NCI-H1417 (cell line): ENCODE results near the gene NADSYN1.

Experiments used
- DNase-seq, 3 experiments: peaks; one replicate each; lab custom pipeline; 2025; lab: John Stamatoyannopoulos, UW

The NADSYN1 gene

GRCh38 chr11:71474141-71474770 lies 21.3 kb downstream of the NADSYN1 start:
- DNase-seq: no peak

GRCh38 chr11:71474771-71475483 lies 21.9 kb downstream of the NADSYN1 start:
- no peak for DNase-seq

GRCh38 chr11:71476031-71476430 lies 23.0 kb downstream of the NADSYN1 start:
- DNase-seq: no peak

- DNase-seq: no peak
Measured at GRCh38 chr11:71476926-71477640, 24.1 kb downstream of the NADSYN1 start.

- no peak for DNase-seq
Measured at GRCh38 chr11:71477641-71478527, 24.9 kb downstream of the NADSYN1 start.

GRCh38 chr11:71478528-71478840 lies 25.5 kb downstream of the NADSYN1 start:
- DNase-seq: no peak

- DNase-seq: no peak
Measured at GRCh38 chr11:71481101-71481960, 28.3 kb downstream of the NADSYN1 start.

GRCh38 chr11:71482216-71482615 lies 29.2 kb downstream of the NADSYN1 start:
- no peak for DNase-seq

GRCh38 chr11:71482746-71483364 lies 29.9 kb downstream of the NADSYN1 start:
- DNase-seq: no peak

GRCh38 chr11:71483692-71484091 lies 30.7 kb downstream of the NADSYN1 start:
- no peak for DNase-seq

- no peak for DNase-seq
Measured at GRCh38 chr11:71484248-71485062, 31.5 kb downstream of the NADSYN1 start.

GRCh38 chr11:71485063-71485399 lies 32.0 kb downstream of the NADSYN1 start:
- no peak for DNase-seq

GRCh38 chr11:71485466-71485865 lies 32.5 kb downstream of the NADSYN1 start:
- no peak for DNase-seq

- DNase-seq: no peak
Measured at GRCh38 chr11:71486320-71486719, 33.3 kb downstream of the NADSYN1 start.

GRCh38 chr11:71488681-71489270 lies 35.8 kb downstream of the NADSYN1 start:
- DNase-seq: no peak

GRCh38 chr11:71489311-71490043 lies 36.5 kb downstream of the NADSYN1 start:
- DNase-seq: no peak

GRCh38 chr11:71490044-71490730 lies 37.2 kb downstream of the NADSYN1 start:
- DNase-seq: no peak

- no peak for DNase-seq
Measured at GRCh38 chr11:71490731-71491390, 37.9 kb downstream of the NADSYN1 start.
